ENCODE results near the gene TOR1AIP1. TPM values are rescaled to one million over a fixed set of nuclear protein-coding genes. Genes with fewer than 3 reads are reported as not detected.

TOR1AIP1 gene
- total and polyA plus RNA-seq, 7 donors, result 13.2 to 152 (median 117) TPM

DNA sequence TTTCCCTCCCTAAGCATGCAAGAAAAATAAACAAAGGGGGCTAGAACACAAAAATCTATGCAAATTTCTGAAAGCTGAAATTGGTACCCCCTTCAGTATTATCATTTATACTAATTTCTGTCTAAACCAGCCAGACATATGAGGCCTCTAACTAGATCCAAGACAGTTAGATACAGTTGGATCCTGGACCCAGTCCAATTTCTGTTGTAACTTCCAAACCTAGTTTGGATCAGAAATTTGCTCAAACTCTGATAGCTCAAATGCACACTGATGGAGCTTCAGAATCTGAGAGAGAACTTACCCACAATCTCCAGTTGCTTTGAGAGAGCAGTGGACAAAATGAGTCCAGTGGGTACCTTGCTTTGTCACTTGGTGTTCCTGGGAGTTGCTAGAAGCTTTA is 84.5 kb downstream of the TOR1AIP1 start:
- H3K27ac ChIP-seq, result no peak overlapping the region
- intact Hi-C loops (cut with DNase I), result no loop called here
- TF ChIP-seq EP300 (IDR thresholded peaks at IDR 0.05) (no peak), POLR2A (IDR thresholded peaks at IDR 0.05) (no peak), POLR2AphosphoS5 (IDR thresholded peaks at IDR 0.05) (no peak), CTCF (IDR thresholded peaks at IDR 0.05) (no peak)
- H3K36me3 ChIP-seq, result no peaks in the 10 kb centered on the region
- H3K4me3 ChIP-seq, result no peak overlapping the region
- H3K27me3 ChIP-seq, result no peaks in the 10 kb centered on the region
- peaks cover 0 to 44% (median 35%) of the 10 kb centered on the region in 4 donors for H3K4me1 ChIP-seq
- DNase-seq, result no peak
- H3K9me3 ChIP-seq, result no peaks in the 10 kb centered on the region

DNA sequence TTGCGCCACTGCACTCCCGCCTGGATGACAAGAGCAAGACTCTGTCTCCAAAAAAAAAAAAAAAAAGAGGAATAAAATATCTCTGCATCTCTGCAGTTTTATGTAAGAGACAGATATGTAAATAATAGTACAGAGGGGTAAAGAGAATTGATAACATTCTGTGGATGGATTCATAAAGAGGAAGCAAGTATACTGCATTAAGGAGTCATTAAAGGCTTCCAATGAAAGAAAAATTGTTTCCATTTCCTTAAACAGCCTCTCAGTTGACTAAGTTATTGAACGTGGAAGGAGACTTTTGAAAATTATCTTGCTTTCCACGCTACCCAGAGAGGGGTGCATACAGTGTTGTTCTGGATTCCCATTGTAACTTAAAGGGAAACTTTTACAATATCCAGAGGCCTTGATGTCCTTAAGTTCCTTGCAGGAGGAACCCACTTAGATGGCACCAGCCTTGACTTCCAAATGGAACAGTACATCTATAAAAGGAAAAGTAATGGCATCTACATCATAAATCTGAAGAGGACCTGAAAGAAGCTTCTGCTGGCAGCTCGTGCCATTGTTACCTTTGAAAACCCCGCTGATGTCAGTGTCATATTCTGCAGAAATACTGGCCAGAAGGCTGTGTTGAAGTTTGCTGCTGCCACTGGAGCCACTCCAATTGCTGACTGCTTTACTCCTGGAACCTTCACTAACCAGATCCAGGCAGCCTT is 86.4 kb downstream of the TOR1AIP1 start:
- H3K9me3 ChIP-seq, result no peaks in the 10 kb centered on the region
- peaks cover 0 to 47% (median 35%) of the 10 kb centered on the region in 4 donors for H3K4me1 ChIP-seq
- intact Hi-C loops (cut with DNase I), result no loop called here
- no peaks in the 10 kb centered on the region for H3K27me3 ChIP-seq
- 95 to 96% methylated on average over 6 of the region's 6 CpGs for WGBS, 2 donors
- peak overlapping the region; percentile 41 to 71 (median 68) for H3K27ac ChIP-seq
- H3K36me3 ChIP-seq, result no peaks in the 10 kb centered on the region
- no peak overlapping the region for H3K4me3 ChIP-seq
- no peak for DNase-seq
- TF ChIP-seq CTCF (IDR thresholded peaks at IDR 0.05) (no peak), EP300 (IDR thresholded peaks at IDR 0.05) (no peak), POLR2A (IDR thresholded peaks at IDR 0.05) (no peak), POLR2AphosphoS5 (IDR thresholded peaks at IDR 0.05) (no peak)

- no peaks in the 10 kb centered on the region for H3K27me3 ChIP-seq
- H3K36me3 ChIP-seq, result no peaks in the 10 kb centered on the region
- peak overlapping the region; percentile 41 to 71 (median 68) for H3K27ac ChIP-seq
- TF ChIP-seq CTCF (IDR thresholded peaks at IDR 0.05) (no peak), EP300 (IDR thresholded peaks at IDR 0.05) (no peak), POLR2A (IDR thresholded peaks at IDR 0.05) (no peak), POLR2AphosphoS5 (IDR thresholded peaks at IDR 0.05) (no peak)
- no peak for DNase-seq
- 72 to 81% methylated on average over 8 of the region's 8 CpGs for WGBS, 2 donors
- H3K9me3 ChIP-seq, result no peaks in the 10 kb centered on the region
- H3K4me1 ChIP-seq, result peaks cover 0 to 45% (median 35%) of the 10 kb centered on the region in 4 donors
- no peak overlapping the region for H3K4me3 ChIP-seq
- intact Hi-C loops (cut with DNase I), result no loop called here
These were observed 87.2 kb downstream of the TOR1AIP1 start for GRCh38 chr1:179968994-179969919.

Other genes with a start within 250 kb of the TOR1AIP1 start
- 1 to 10 TPM in 3 of 4 donors, under 1 TPM in 1; 0.36 to 2.4 (median 1.4) TPM for gene FAM163A, start 139.0 kb upstream of the TOR1AIP1 start, total RNA-seq
- gene FAM163A, start 139.0 kb upstream of the TOR1AIP1 start, polyA plus RNA-seq, result 1 to 10 TPM in 1 of 3 donors, under 1 TPM in 1, not detected in 1; 0.60 to 1.1 TPM
- gene TOR1AIP2, start 4.5 kb upstream of the TOR1AIP1 start, total RNA-seq, result 10 to 100 TPM; 43.2 to 47.9 (median 45.1) TPM
- 10 to 100 TPM in 1 of 3 donors, 1 to 10 TPM in 2; 4.2 to 15.0 (median 8.8) TPM for gene TOR1AIP2, start 4.5 kb upstream of the TOR1AIP1 start, polyA plus RNA-seq
- 10 to 100 TPM; 45.2 to 67.6 (median 57.8) TPM for gene CEP350, start 72.5 kb downstream of the TOR1AIP1 start, total RNA-seq
- gene CEP350, start 72.5 kb downstream of the TOR1AIP1 start, polyA plus RNA-seq, result 10 to 100 TPM in 1 of 3 donors, 1 to 10 TPM in 2; 3.2 to 11.6 (median 4.2) TPM